ENCODE results near the gene GPC5. TPM values are rescaled to one million over a fixed set of nuclear protein-coding genes. Genes with fewer than 3 reads are reported as not detected.

Gene GPC5
- total RNA-seq, 1 experiment from 2014 or later = 0.15 TPM

GRCh38 chr13:91824416-91824815 is 426.0 kb downstream of the GPC5 start:
- H3K27ac Mint-ChIP-seq = no peak overlapping the region
- TF ChIP-seq CTCF (conservative IDR thresholded peaks at IDR 0.05) = no peak
- Histone ChIP-seq H3K9ac (ENCODE audit: extremely low read depth, insufficient read length, low read length) (no peak overlapping the region), H3K56ac (ENCODE audit: insufficient read length, low read depth, low read length) (no peak overlapping the region), H3K4ac (ENCODE audit: low read depth, low read length) (no peak overlapping the region), H3K27ac (ENCODE audit: insufficient read length, low read depth, low read length) (no peak overlapping the region), H3K4me1 (ENCODE audit: insufficient read depth, low read length) (no peaks in the 10 kb centered on the region), H4K91ac (ENCODE audit: insufficient read length, low read depth, low read length) (no peak overlapping the region), H3K79me1 (ENCODE audit: insufficient read depth, low read depth, low read length, poor library complexity, severe bottlenecking) (no peaks in the 10 kb centered on the region), H2BK120ac (ENCODE audit: low read depth, low read length, poor library complexity, severe bottlenecking) (no peak overlapping the region), H3K27me3 (ENCODE audit: insufficient read depth, low read length) (no peaks in the 10 kb centered on the region), H4K20me1 (ENCODE audit: control insufficient read depth, insufficient read depth, insufficient read length) (no peaks in the 10 kb centered on the region), H4K5ac (ENCODE audit: insufficient read length, low read depth, low read length) (no peak overlapping the region), H2BK20ac (ENCODE audit: low read depth, low read length, poor library complexity, severe bottlenecking) (no peak overlapping the region), H2BK15ac (ENCODE audit: low read depth, low read length) (no peak overlapping the region), H2AK5ac (ENCODE audit: insufficient read length, low read length) (no peak overlapping the region), H3K23me2 (ENCODE audit: insufficient read length, low read depth, low read length, poor library complexity, severe bottlenecking) (no peaks in the 10 kb centered on the region), H2AFZ (ENCODE audit: low read length) (no peak overlapping the region), H3K23ac (ENCODE audit: insufficient read length, low read depth, low read length) (no peak overlapping the region), H3T11ph (ENCODE audit: low read length) (no peak overlapping the region), H3K9me3 (ENCODE audit: control insufficient read depth, low read depth, low read length) (no peaks in the 10 kb centered on the region), H3K14ac (ENCODE audit: insufficient read depth, low read length) (no peak overlapping the region), H3K79me2 (ENCODE audit: insufficient read depth, low read length) (no peaks in the 10 kb centered on the region), H3K4me2 (ENCODE audit: insufficient read depth, insufficient read length, low read length) (no peak overlapping the region), H2BK5ac (ENCODE audit: insufficient read length, low read length) (no peak overlapping the region), H3K18ac (ENCODE audit: insufficient read length, low read depth, low read length) (no peak overlapping the region), H2BK12ac (ENCODE audit: insufficient read length, low read depth, low read length) (no peak overlapping the region), H4K8ac (replicated peaks; ENCODE audit: insufficient read length, low read depth, low read length) (no peak overlapping the region)
- H3K4me3 Mint-ChIP-seq = no peak overlapping the region
- peaks cover 4% of the 10 kb centered on the region in 2 experiments; a peak in 3 of 5 replicates for H3K9me3 Mint-ChIP-seq
- no peak for DNase-seq
- H3K27me3 Mint-ChIP-seq (ENCODE audit: low read depth) = no peaks in the 10 kb centered on the region; the same call in 1 of the 2 replicates
- H3K36me3 Mint-ChIP-seq (ENCODE audit: insufficient read depth in 1 of 3, low read depth in 3 of 3) = peaks cover 1 to 4% (median 3%) of the 10 kb centered on the region in 3 experiments; a peak in 5 of 7 replicates
- H3K4me1 Mint-ChIP-seq = peaks cover 0 to under 1% of the 10 kb centered on the region in 2 experiments; a peak in 3 of 4 replicates

Measured in H9 (cell line).